Lung (tissue), 12 donors: ENCODE data around the gene AGAP2. TPM values are rescaled to one million over a fixed set of nuclear protein-coding genes. Genes with fewer than 3 reads are reported as not detected.
A peak's percentile ranks its signal among the peaks of the same experiment; 100 is the strongest.

ENCODE experiments used
- ATAC-seq: fragments of 200-7000 bp; cut with Tn5 transposase; one replicate; pipeline ENCODE4 v1.9.1; 2020; ENCODE audit warnings: moderate number of reproducible peaks; ENCODE audit not compliant: insufficient read depth, low FRiP score
- DNase-seq, 3 donors: peaks; one replicate each; pipeline ENCODE4 v3.0.0-alpha.2; 2013 to 2017
- H3K27ac ChIP-seq, 2 donors: one replicate each; pipeline ENCODE4 v1.5.1; 2013; ENCODE audit warnings: mild to moderate bottlenecking in 2 of 2, moderate library complexity in 2 of 2, control low read depth in 1 of 2, inconsistent platforms in 1 of 2, low read depth in 1 of 2, low read length in 1 of 2
- H3K27me3 ChIP-seq, 3 donors: one replicate each; pipeline ENCODE4 v1.5.1; 2013; ENCODE audit warnings: low read length in 2 of 3; ENCODE audit not compliant: control insufficient read depth in 3 of 3, insufficient read depth in 3 of 3
- H3K36me3 ChIP-seq, 4 donors: one replicate each; pipeline ENCODE4 v1.5.1; 2013; ENCODE audit warnings: low read length in 4 of 4, mild to moderate bottlenecking in 1 of 4, moderate library complexity in 1 of 4; ENCODE audit not compliant: control insufficient read depth in 4 of 4, insufficient read depth in 4 of 4
- H3K4me1 ChIP-seq, 5 donors: one replicate each; pipeline ENCODE4 v1.5.1; 2013; ENCODE audit warnings: low read length in 5 of 5, mild to moderate bottlenecking in 2 of 5, moderate library complexity in 1 of 5; ENCODE audit not compliant: control insufficient read depth in 5 of 5, insufficient read depth in 5 of 5
- H3K4me3 ChIP-seq: one replicate; pipeline ENCODE4 v1.5.1; 2013; ENCODE audit warnings: mild to moderate bottlenecking, control low read depth, moderate library complexity
- H3K9ac ChIP-seq, 2 donors: one replicate each; pipeline ENCODE4 v1.5.1; 2013; ENCODE audit warnings: low read length in 2 of 2, control low read depth in 1 of 2; ENCODE audit not compliant: insufficient read depth in 1 of 2
- H3K9me3 ChIP-seq, 4 donors: one replicate each; pipeline ENCODE4 v1.5.1; 2013; ENCODE audit warnings: low read length in 3 of 4, mild to moderate bottlenecking in 1 of 4, moderate library complexity in 1 of 4; ENCODE audit not compliant: control insufficient read depth in 4 of 4, insufficient read depth in 3 of 4
- CTCF ChIP-seq: IDR thresholded peaks from 2 replicates; pipeline ENCODE4 v1.5.1; 2012; ENCODE audit warnings: mild to moderate bottlenecking; ENCODE audit errors: control extremely low read depth, extremely low read depth
- WGBS, 2 donors: extraction: QIAGEN DNeasy Blood & Tissue Kit; methylation state at CpG; one replicate each; pipeline ENCODE4 v1.1.7; 2013; 5-methylcytosine and 5-hydroxymethylcytosine counted together
- polyA plus RNA-seq, 2 donors: library from polyadenylated mRNA; stranded (reverse); fragments of 200-250 nt; gene quantifications; one replicate each; pipeline ENCODE4 v1.2.1, GENCODE V29; 2013
- total RNA-seq, 2 donors: library from RNA; depleted of rRNA in 1 of 2; stranded (reverse); fragments of >200 nt in 1 of 2; gene quantifications; one replicate each; pipeline ENCODE4 v1.2.1, GENCODE V29; 2014 to 2021
- donor health status: control.
- donor health status: control.
- donor health status: Bipolar disorder and iron deficiency.
- donor health status: healthy.
- donor health status: DM: yes; HTN: yes; CAD: no.

AGAP2 gene
- total and polyA plus RNA-seq, 4 donors = 1.4 to 4.8 (median 3.0) TPM

GRCh38 chr12:57753756-57754337 is 15.3 kb upstream of the AGAP2 start:
- Histone ChIP-seq H3K27ac (peak overlapping the region in 1 of 2 donors; percentile 27), H3K27me3 (no peaks in the 10 kb centered on the region), H3K9me3 (peaks cover 0 to 5% (median 0%) of the 10 kb centered on the region in 4 donors), H3K4me3 (no peak overlapping the region), H3K36me3 (peaks cover 4 to 22% (median 14%) of the 10 kb centered on the region in 4 donors), H3K4me1 (peaks cover 5 to 42% (median 16%) of the 10 kb centered on the region in 5 donors), H3K9ac (no peak overlapping the region)
- TF ChIP-seq CTCF = no peak
- ATAC-seq (no peak), DNase-seq (no peak)
- 26 to 56% methylated on average over 1 of the region's 1 CpG for WGBS, 2 donors

GRCh38 chr12:57752668-57753000 is 14.1 kb upstream of the AGAP2 start:
- Histone ChIP-seq H3K4me3 (no peak overlapping the region), H3K9ac (peak overlapping the region in 1 of 2 donors; percentile 27), H3K27me3 (no peaks in the 10 kb centered on the region), H3K36me3 (peaks cover 5 to 21% (median 19%) of the 10 kb centered on the region in 4 donors), H3K27ac (peak overlapping the region; percentile 7 to 56), H3K4me1 (peaks cover 5 to 42% (median 16%) of the 10 kb centered on the region in 5 donors), H3K9me3 (no peaks in the 10 kb centered on the region)
- no peak for TF ChIP-seq CTCF
- DNase-seq (no peak), ATAC-seq (no peak)
- WGBS, 2 donors = 2% methylated on average over 5 of the region's 5 CpGs

GRCh38 chr12:57751788-57752667 is 13.5 kb upstream of the AGAP2 start, which contains the start of gene CDK4:
TSS of gene CDK4 (minus strand) at chr12:57752310. CDS start at chr12:57751717, 593 bp downstream.
- Histone ChIP-seq H3K27ac (peak within 1 kb of the TSS; percentile 82 to 95), H3K4me1 (peaks cover 5 to 42% (median 16%) of the 10 kb centered on the region in 5 donors), H3K4me3 (peak within 1 kb of the TSS; percentile 62), H3K9me3 (no peaks in the 10 kb centered on the region), H3K36me3 (peaks cover 9 to 23% (median 23%) of the 10 kb centered on the region in 4 donors), H3K9ac (peak within 1 kb of the TSS; percentile 91 to 96), H3K27me3 (no peaks in the 10 kb centered on the region)
- ATAC-seq (peak; percentile 86), DNase-seq (peak; percentile 99 to 100 (median 100))
- no peak for TF ChIP-seq CTCF
- WGBS, 2 donors = 0% methylated on average over 58 of the region's 58 CpGs
